Measurements from ENCODE around the gene GPD2. TPM values are rescaled to one million over a fixed set of nuclear protein-coding genes. Genes with fewer than 3 reads are reported as not detected.

Gene GPD2
- total and polyA plus RNA-seq, 12 donors = 4.5 to 33.8 (median 14.5) TPM

DNA sequence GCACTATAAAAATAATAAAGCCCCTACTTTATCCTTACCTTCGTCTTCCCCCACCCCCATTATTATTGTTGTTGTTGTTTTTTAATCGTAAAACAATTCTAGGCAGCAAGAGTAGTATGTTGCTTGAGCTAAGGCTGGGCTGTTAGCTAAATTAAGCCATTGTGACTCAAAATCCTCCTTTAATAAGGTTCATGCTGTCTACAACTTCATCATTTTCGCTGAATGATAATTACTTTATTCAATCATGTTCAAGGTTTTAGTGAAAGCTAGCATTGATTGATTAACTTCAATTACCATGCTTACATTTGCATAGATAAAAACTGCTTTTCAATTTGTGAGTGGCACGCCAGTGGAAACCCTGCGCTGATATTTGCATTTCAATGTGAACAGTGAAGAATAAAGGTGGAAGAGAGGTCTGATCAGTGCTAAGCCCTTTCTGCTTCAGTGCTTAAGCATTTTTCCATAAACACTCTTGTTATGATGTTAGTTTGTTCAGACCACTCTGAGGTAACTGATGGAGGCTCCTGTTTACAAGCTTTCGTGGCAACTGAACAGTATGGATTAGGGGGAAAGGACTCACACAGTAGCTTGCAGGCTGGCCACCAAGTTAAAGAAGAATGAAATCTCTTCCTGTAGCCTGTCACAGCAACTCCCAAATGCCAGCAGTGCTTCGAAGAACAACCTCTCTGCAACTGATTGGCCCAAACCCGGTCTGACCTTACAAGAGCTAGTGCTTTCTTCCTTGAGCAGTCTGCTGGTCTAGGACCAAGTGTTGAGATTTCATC, 156.8 kb downstream of the GPD2 start:
- no peak for DNase-seq
- H3K27ac ChIP-seq = no peak overlapping the region
- H3K9me3 ChIP-seq (replicated peaks in 1 of 3) = no peaks in the 10 kb centered on the region
- H3K27me3 ChIP-seq = no peaks in the 10 kb centered on the region
- intact Hi-C loops (cut with DNase I) = no loop called here
- H3K36me3 ChIP-seq (replicated peaks in 1 of 2) = no peaks in the 10 kb centered on the region
- TF ChIP-seq POLR2A (IDR thresholded peaks at IDR 0.05) (no peak), CTCF (IDR thresholded peaks at IDR 0.05) (no peak)
- WGBS, 4 donors = 80 to 88% (median 83%) methylated on average over 8 of the region's 8 CpGs
- no peak overlapping the region for H3K4me3 ChIP-seq
- no peaks in the 10 kb centered on the region for H3K4me1 ChIP-seq (replicated peaks in 1 of 2)

DNA sequence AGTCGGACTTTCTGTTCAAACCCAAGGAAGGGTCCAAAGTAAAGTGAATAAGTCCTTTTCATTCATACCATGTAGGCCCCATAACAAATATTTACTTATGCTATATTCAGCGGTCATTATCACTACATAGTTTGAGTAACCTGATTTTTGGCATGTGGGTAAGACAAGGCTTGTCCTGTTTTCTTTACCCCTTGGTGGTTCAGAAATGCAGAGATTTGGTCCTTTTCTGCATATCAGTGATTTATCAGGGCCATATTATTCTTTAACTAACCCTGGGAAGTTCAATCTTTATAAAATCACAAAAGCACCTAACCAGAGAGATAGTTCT, 157.4 kb downstream of the GPD2 start:
- no peak overlapping the region for H3K27ac ChIP-seq
- TF ChIP-seq POLR2A (IDR thresholded peaks at IDR 0.05) = no peak
- TF ChIP-seq CTCF (IDR thresholded peaks at IDR 0.05) = no peak
- H3K27me3 ChIP-seq = no peaks in the 10 kb centered on the region
- 81 to 92% (median 86%) methylated on average over 2 of the region's 2 CpGs for WGBS, 4 donors
- no peak overlapping the region for H3K4me3 ChIP-seq
- H3K9me3 ChIP-seq (replicated peaks in 1 of 3) = no peaks in the 10 kb centered on the region
- intact Hi-C loops (cut with DNase I) = no loop called here
- no peak for DNase-seq
- no peaks in the 10 kb centered on the region for H3K4me1 ChIP-seq (replicated peaks in 1 of 2)
- no peaks in the 10 kb centered on the region for H3K36me3 ChIP-seq (replicated peaks in 1 of 2)

DNA sequence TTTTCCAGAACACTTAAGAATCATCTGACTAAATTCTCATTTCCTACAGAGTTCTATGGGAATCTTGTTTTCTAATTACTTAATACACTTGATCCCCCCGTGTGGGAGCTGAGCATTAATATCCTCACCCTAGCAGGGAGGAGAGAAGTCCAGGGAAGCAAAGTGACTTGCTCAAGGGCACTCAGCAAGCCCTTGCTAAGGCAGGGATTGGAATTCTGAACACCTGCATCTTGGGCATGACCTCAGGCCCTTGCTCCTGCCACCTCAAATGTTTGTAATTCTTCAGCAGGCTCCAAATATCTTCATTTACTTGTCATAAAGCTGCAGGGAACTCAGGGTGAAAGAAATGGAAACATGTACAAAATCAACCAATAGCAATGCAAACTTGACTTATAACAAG, 162.4 kb downstream of the GPD2 start:
- H3K27me3 ChIP-seq = no peaks in the 10 kb centered on the region
- no peak overlapping the region for H3K27ac ChIP-seq
- no peak overlapping the region for H3K4me3 ChIP-seq
- intact Hi-C loops (cut with DNase I) = no loop called here
- no peaks in the 10 kb centered on the region for H3K36me3 ChIP-seq (replicated peaks in 1 of 2)
- no peaks in the 10 kb centered on the region for H3K4me1 ChIP-seq (replicated peaks in 1 of 2)
- no peak for DNase-seq
- H3K9me3 ChIP-seq (replicated peaks in 1 of 3) = peaks cover 0 to 5% (median 0%) of the 10 kb centered on the region in 3 donors
- 40 to 61% (median 48%) methylated on average over 1 of the region's 1 CpG for WGBS, 4 donors
- no peak for TF ChIP-seq CTCF (IDR thresholded peaks at IDR 0.05)
- no peak for TF ChIP-seq POLR2A (IDR thresholded peaks at IDR 0.05)

DNA sequence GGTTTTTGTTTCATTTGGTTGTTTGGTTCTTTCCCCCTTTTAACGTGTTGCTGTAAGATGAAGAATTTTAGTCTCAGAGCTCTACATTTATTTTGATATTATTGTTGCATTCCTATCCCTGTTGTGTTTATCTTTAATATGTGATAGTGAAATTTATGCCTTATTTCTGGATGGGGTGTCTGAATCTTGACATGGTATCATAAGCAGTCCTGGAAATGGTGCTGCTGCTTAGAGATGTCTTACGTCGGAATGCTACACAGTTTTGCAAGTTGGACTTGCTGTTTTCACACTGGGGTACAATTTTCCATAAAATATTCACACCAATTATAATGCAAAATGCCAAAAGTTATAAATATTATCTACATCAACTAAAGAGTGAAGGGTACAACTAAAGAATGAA, 164.0 kb downstream of the GPD2 start:
- TF ChIP-seq POLR2A (IDR thresholded peaks at IDR 0.05) (no peak), CTCF (IDR thresholded peaks at IDR 0.05) (no peak)
- H3K27me3 ChIP-seq = no peaks in the 10 kb centered on the region
- no peaks in the 10 kb centered on the region for H3K4me1 ChIP-seq (replicated peaks in 1 of 2)
- H3K36me3 ChIP-seq (replicated peaks in 1 of 2) = no peaks in the 10 kb centered on the region
- peaks cover 0 to 5% (median 0%) of the 10 kb centered on the region in 3 donors for H3K9me3 ChIP-seq (replicated peaks in 1 of 3)
- 82 to 92% (median 86%) methylated on average over 3 of the region's 3 CpGs for WGBS, 4 donors
- intact Hi-C loops (cut with DNase I) = no loop called here
- H3K4me3 ChIP-seq = no peak overlapping the region
- no peak for DNase-seq
- no peak overlapping the region for H3K27ac ChIP-seq
